ENCODE results near the gene EIF4A3. TPM values are rescaled to one million over a fixed set of nuclear protein-coding genes. Genes with fewer than 3 reads are reported as not detected.

The EIF4A3 gene
- total and polyA plus RNA-seq, 2 donors, result 76.3 to 116 TPM

- Histone ChIP-seq H3K4me1 (ENCODE audit: control insufficient read depth in 2 of 2, insufficient read depth in 2 of 2, low read length in 2 of 2) (peaks cover 10 to 11% of the 10 kb centered on the region in 2 donors), H3K9me3 (ENCODE audit: control insufficient read depth in 2 of 2, insufficient read depth in 1 of 2, low read length in 1 of 2) (peaks cover 0 to 8% of the 10 kb centered on the region in 2 donors), H3K36me3 (ENCODE audit: control insufficient read depth in 2 of 2, insufficient read depth in 2 of 2, low read length in 1 of 2) (no peaks in the 10 kb centered on the region), H3K4me3 (ENCODE audit: low read length in 2 of 2) (no peak overlapping the region), H3K27me3 (ENCODE audit: control insufficient read depth in 2 of 2, insufficient read depth in 1 of 2, low read length in 1 of 2) (no peaks in the 10 kb centered on the region), H3K27ac (ENCODE audit: low read depth in 1 of 2, low read length in 1 of 2) (no peak overlapping the region)
- 96% methylated on average over 5 of the region's 5 CpGs for WGBS
- no peak for DNase-seq (ENCODE audit: low read depth in 6 of 9, low spot score in 9 of 9)
Observed at GRCh38 chr17:80151333-80151732, 4.4 kb upstream of the EIF4A3 start.

- peak in 5 of 9 donors; percentile 26 to 62 (median 32) for DNase-seq (ENCODE audit: low read depth in 6 of 9, low spot score in 9 of 9)
- Histone ChIP-seq H3K9me3 (ENCODE audit: control insufficient read depth in 2 of 2, insufficient read depth in 1 of 2, low read length in 1 of 2) (no peaks in the 10 kb centered on the region), H3K36me3 (ENCODE audit: control insufficient read depth in 2 of 2, insufficient read depth in 2 of 2, low read length in 1 of 2) (peaks cover 25 to 31% of the 10 kb centered on the region in 2 donors), H3K4me1 (ENCODE audit: control insufficient read depth in 2 of 2, insufficient read depth in 2 of 2, low read length in 2 of 2) (peaks cover 21 to 25% of the 10 kb centered on the region in 2 donors), H3K4me3 (ENCODE audit: low read length in 2 of 2) (peak overlapping the region; percentile 76 to 90), H3K27ac (ENCODE audit: low read depth in 1 of 2, low read length in 1 of 2) (peak overlapping the region; percentile 73 to 94), H3K27me3 (ENCODE audit: control insufficient read depth in 2 of 2, insufficient read depth in 1 of 2, low read length in 1 of 2) (no peaks in the 10 kb centered on the region)
- under 1% methylated on average over 69 of the region's 69 CpGs for WGBS
Observed at GRCh38 chr17:80146121-80147034, 550 bp downstream of the EIF4A3 start.

DNA sequence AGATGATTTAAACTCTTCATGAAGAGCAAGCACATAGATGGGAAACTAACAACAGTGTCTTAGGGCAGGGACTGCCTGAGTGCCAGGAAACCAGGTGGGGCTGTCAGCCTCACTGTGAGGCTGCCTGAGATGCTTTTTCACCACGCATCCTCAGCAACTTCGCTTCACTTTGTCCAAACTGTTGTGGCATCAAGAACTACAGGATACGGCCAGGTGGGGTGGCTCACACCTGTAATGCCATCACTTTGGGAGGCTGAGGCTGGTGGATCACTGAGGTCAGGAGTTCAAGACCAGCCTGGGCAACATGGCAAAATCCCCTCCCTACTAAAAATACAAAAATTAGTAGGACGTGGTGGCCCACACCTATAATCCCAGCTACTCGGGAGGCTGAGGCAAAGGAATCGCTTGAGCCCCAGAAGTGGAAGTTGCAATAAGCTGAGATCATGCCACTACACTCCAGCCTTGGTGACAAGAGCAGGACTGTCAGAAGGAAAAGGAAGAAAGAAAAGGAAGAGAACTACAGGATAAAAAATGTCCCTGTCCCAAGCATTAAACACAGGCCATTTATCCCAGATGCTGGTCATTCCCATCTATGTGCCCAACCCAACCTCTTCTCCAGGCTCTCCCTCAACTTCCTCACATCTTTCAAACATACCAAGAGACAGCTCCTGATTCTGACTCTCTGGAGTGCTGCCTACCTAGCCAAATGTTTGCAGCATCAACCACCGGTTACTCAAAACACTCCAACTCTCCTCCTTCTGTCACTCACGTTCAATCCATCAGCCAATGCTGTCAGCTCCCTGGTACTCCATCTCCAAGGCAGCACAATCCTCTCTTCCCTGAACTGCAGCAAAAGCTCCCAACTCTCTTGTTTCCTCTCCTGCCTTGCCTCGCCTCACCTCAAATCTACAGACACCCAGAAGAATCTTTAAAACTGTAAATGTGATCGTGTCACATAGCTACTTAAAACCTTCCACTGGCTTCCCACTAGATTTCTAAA lies 1.6 kb downstream of the EIF4A3 start:
- Histone ChIP-seq H3K9me3 (ENCODE audit: control insufficient read depth in 2 of 2, insufficient read depth in 1 of 2, low read length in 1 of 2) (no peaks in the 10 kb centered on the region), H3K4me1 (ENCODE audit: control insufficient read depth in 2 of 2, insufficient read depth in 2 of 2, low read length in 2 of 2) (peaks cover 21 to 25% of the 10 kb centered on the region in 2 donors), H3K27ac (ENCODE audit: low read depth in 1 of 2, low read length in 1 of 2) (peak overlapping the region in 1 of 2 donors; percentile 60), H3K27me3 (ENCODE audit: control insufficient read depth in 2 of 2, insufficient read depth in 1 of 2, low read length in 1 of 2) (no peaks in the 10 kb centered on the region), H3K36me3 (ENCODE audit: control insufficient read depth in 2 of 2, insufficient read depth in 2 of 2, low read length in 1 of 2) (peaks cover 29 to 38% of the 10 kb centered on the region in 2 donors), H3K4me3 (ENCODE audit: low read length in 2 of 2) (peak overlapping the region; percentile 76 to 90)
- 65% methylated on average over 10 of the region's 10 CpGs for whole genome bisulfite sequencing
- peak in 1 of 9 donors; percentile 35 for DNase-seq (ENCODE audit: low read depth in 6 of 9, low spot score in 9 of 9)

- WGBS, result 96% methylated on average over 6 of the region's 6 CpGs
- no peaks in the 10 kb centered on the region for H3K9me3 ChIP-seq (ENCODE audit: control insufficient read depth in 2 of 2, insufficient read depth in 1 of 2, low read length in 1 of 2)
- DNase-seq (ENCODE audit: low read depth in 6 of 9, low spot score in 9 of 9), result no peak
- peaks cover 18 to 20% of the 10 kb centered on the region in 2 donors for H3K4me1 ChIP-seq (ENCODE audit: control insufficient read depth in 2 of 2, insufficient read depth in 2 of 2, low read length in 2 of 2)
- H3K36me3 ChIP-seq (ENCODE audit: control insufficient read depth in 2 of 2, insufficient read depth in 2 of 2, low read length in 1 of 2), result peaks cover 53 to 63% of the 10 kb centered on the region in 2 donors
- H3K27me3 ChIP-seq (ENCODE audit: control insufficient read depth in 2 of 2, insufficient read depth in 1 of 2, low read length in 1 of 2), result no peaks in the 10 kb centered on the region
- H3K27ac ChIP-seq (ENCODE audit: low read depth in 1 of 2, low read length in 1 of 2), result no peak overlapping the region
- no peak overlapping the region for H3K4me3 ChIP-seq (ENCODE audit: low read length in 2 of 2)
Observed at GRCh38 chr17:80142929-80143328, 4.0 kb downstream of the EIF4A3 start.

DNA sequence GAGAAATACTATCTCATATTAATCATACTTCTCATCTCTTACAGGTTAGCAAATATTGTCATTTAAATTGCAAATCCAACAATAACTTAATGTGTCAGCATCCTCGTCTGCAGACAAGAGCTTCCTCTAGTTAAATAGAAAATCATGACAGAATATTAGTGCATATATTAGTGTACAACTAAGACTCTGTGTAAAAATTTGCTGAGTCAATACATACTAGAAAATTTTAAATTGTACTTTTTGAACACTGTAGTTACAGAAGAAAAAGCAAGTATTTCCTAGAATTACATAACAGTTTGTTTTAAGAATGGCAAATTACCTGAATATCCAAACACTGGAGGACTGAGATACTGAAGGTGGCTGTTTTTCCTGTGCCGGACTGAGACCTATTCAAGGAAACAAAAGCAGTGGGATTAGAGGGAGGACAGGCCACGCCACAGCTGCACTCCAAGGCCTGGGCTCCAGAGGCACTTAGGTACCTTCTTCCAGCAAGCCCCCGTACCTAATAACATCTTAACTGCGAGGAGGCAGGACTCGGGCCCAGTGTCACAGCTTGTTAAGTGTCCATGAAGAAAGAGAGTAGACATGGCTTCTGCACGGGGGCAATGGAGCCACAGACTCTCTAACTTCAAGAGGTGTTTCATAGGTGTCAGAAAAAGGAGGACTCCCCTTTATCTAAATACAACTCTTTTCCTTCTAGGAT lies 5.3 kb downstream of the EIF4A3 start:
- Histone ChIP-seq H3K27ac (ENCODE audit: low read depth in 1 of 2, low read length in 1 of 2) (no peak overlapping the region), H3K36me3 (ENCODE audit: control insufficient read depth in 2 of 2, insufficient read depth in 2 of 2, low read length in 1 of 2) (peaks cover 66 to 76% of the 10 kb centered on the region in 2 donors), H3K4me3 (ENCODE audit: low read length in 2 of 2) (no peak overlapping the region), H3K9me3 (ENCODE audit: control insufficient read depth in 2 of 2, insufficient read depth in 1 of 2, low read length in 1 of 2) (no peaks in the 10 kb centered on the region), H3K4me1 (ENCODE audit: control insufficient read depth in 2 of 2, insufficient read depth in 2 of 2, low read length in 2 of 2) (peaks cover 15 to 17% of the 10 kb centered on the region in 2 donors), H3K27me3 (ENCODE audit: control insufficient read depth in 2 of 2, insufficient read depth in 1 of 2, low read length in 1 of 2) (no peaks in the 10 kb centered on the region)
- DNase-seq (ENCODE audit: low read depth in 6 of 9, low spot score in 9 of 9), result no peak
- WGBS, result 97% methylated on average over 7 of the region's 7 CpGs

- Histone ChIP-seq H3K4me1 (ENCODE audit: control insufficient read depth in 2 of 2, insufficient read depth in 2 of 2, low read length in 2 of 2) (no peaks in the 10 kb centered on the region), H3K27ac (ENCODE audit: low read depth in 1 of 2, low read length in 1 of 2) (no peak overlapping the region), H3K27me3 (ENCODE audit: control insufficient read depth in 2 of 2, insufficient read depth in 1 of 2, low read length in 1 of 2) (no peaks in the 10 kb centered on the region), H3K36me3 (ENCODE audit: control insufficient read depth in 2 of 2, insufficient read depth in 2 of 2, low read length in 1 of 2) (peaks cover 88 to 97% of the 10 kb centered on the region in 2 donors), H3K9me3 (ENCODE audit: control insufficient read depth in 2 of 2, insufficient read depth in 1 of 2, low read length in 1 of 2) (no peaks in the 10 kb centered on the region), H3K4me3 (ENCODE audit: low read length in 2 of 2) (no peak overlapping the region)
- WGBS, result 98% methylated on average over 18 of the region's 18 CpGs
- DNase-seq (ENCODE audit: low read depth in 6 of 9, low spot score in 9 of 9), result no peak
Observed at GRCh38 chr17:80138856-80139426, 8.0 kb downstream of the EIF4A3 start.

- no peak overlapping the region for H3K4me3 ChIP-seq (ENCODE audit: low read length in 2 of 2)
- peaks cover 78 to 95% of the 10 kb centered on the region in 2 donors for H3K36me3 ChIP-seq (ENCODE audit: control insufficient read depth in 2 of 2, insufficient read depth in 2 of 2, low read length in 1 of 2)
- no peaks in the 10 kb centered on the region for H3K9me3 ChIP-seq (ENCODE audit: control insufficient read depth in 2 of 2, insufficient read depth in 1 of 2, low read length in 1 of 2)
- no peaks in the 10 kb centered on the region for H3K27me3 ChIP-seq (ENCODE audit: control insufficient read depth in 2 of 2, insufficient read depth in 1 of 2, low read length in 1 of 2)
- no peaks in the 10 kb centered on the region for H3K4me1 ChIP-seq (ENCODE audit: control insufficient read depth in 2 of 2, insufficient read depth in 2 of 2, low read length in 2 of 2)
- 98% methylated on average over 9 of the region's 9 CpGs for WGBS
- DNase-seq (ENCODE audit: low read depth in 6 of 9, low spot score in 9 of 9), result no peak
- H3K27ac ChIP-seq (ENCODE audit: low read depth in 1 of 2, low read length in 1 of 2), result no peak overlapping the region
Observed at GRCh38 chr17:80137131-80137530, 9.8 kb downstream of the EIF4A3 start.

GRCh38 chr17:80133626-80133970 lies 13.3 kb downstream of the EIF4A3 start:
- Histone ChIP-seq H3K27ac (ENCODE audit: low read depth in 1 of 2, low read length in 1 of 2) (no peak overlapping the region), H3K4me3 (ENCODE audit: low read length in 2 of 2) (no peak overlapping the region), H3K9me3 (ENCODE audit: control insufficient read depth in 2 of 2, insufficient read depth in 1 of 2, low read length in 1 of 2) (no peaks in the 10 kb centered on the region), H3K27me3 (ENCODE audit: control insufficient read depth in 2 of 2, insufficient read depth in 1 of 2, low read length in 1 of 2) (no peaks in the 10 kb centered on the region), H3K36me3 (ENCODE audit: control insufficient read depth in 2 of 2, insufficient read depth in 2 of 2, low read length in 1 of 2) (peaks cover 52 to 63% of the 10 kb centered on the region in 2 donors), H3K4me1 (ENCODE audit: control insufficient read depth in 2 of 2, insufficient read depth in 2 of 2, low read length in 2 of 2) (no peaks in the 10 kb centered on the region)
- no peak for DNase-seq (ENCODE audit: low read depth in 6 of 9, low spot score in 9 of 9)
- 97% methylated on average over 6 of the region's 6 CpGs for WGBS
